Osteocyte (in vitro differentiated cells): ENCODE measurements around the gene ARSD. TPM values are rescaled to one million over a fixed set of nuclear protein-coding genes. Genes with fewer than 3 reads are reported as not detected.

Source experiments
- DNase-seq: peaks from one replicate; pipeline ENCODE4 v3.0.0; 2021; ENCODE audit warnings: mixed read lengths; ENCODE audit not compliant: unreplicated experiment; ENCODE audit errors: extremely low spot score
- H3K27ac Mint-ChIP-seq: one replicate; pipeline ENCODE4 v1.8.0; 2021; ENCODE audit warnings: mild to moderate bottlenecking, mixed read lengths; ENCODE audit not compliant: unreplicated experiment
- H3K27me3 Mint-ChIP-seq: one replicate; pipeline ENCODE4 v1.8.0; 2021; ENCODE audit warnings: mixed read lengths; ENCODE audit not compliant: unreplicated experiment
- H3K36me3 Mint-ChIP-seq: one replicate; pipeline ENCODE4 v1.8.0; 2021; ENCODE audit warnings: mixed read lengths; ENCODE audit not compliant: unreplicated experiment
- H3K4me1 Mint-ChIP-seq: one replicate; pipeline ENCODE4 v1.8.0; 2021; ENCODE audit warnings: mixed read lengths; ENCODE audit not compliant: unreplicated experiment
- H3K4me3 Mint-ChIP-seq: one replicate; pipeline ENCODE4 v1.8.0; 2021; ENCODE audit warnings: mild to moderate bottlenecking, moderate library complexity, mixed read lengths; ENCODE audit not compliant: unreplicated experiment
- H3K9me3 Mint-ChIP-seq: one replicate; pipeline ENCODE4 v1.8.0; 2021; ENCODE audit warnings: mixed read lengths; ENCODE audit not compliant: unreplicated experiment
- total RNA-seq: library from RNA; stranded (reverse); gene quantifications from 2 replicates; pipeline ENCODE4 v1.2.1, GENCODE V29; 2021
- TF ChIP-seq, protein P1 (sequence below): fragments of 200-600 bp; sonication (generic); IDR thresholded peaks from 2 replicates; pipeline ENCODE4 v1.5.0; 2021; ENCODE audit warnings: antibody characterized with exemption, mild to moderate bottlenecking, moderate library complexity

The ARSD gene
- total RNA-seq, 1 donor from 2014 or later, result 44.6 TPM

DNA sequence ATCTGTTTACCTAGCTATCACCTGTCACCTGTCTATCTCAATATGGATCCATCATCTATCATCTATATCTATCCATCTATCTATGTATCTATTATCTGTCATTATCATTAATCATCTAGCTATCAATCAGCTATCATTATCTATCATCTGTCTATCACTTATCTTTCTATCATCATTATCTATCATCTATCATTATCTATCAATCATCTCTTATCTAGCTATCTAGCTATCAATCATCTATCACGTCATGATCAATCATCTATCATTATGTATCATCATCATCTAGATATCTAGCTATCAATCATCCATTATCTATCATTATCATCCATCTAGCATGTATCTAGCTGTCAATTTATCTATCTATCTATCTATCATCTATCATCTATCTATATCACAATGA is 7.9 kb downstream of the ARSD start:
- no peaks in the 10 kb centered on the region for H3K27me3 Mint-ChIP-seq
- peaks cover 27% of the 10 kb centered on the region for H3K36me3 Mint-ChIP-seq
- no peak for DNase-seq
- TF ChIP-seq, protein P1, sequence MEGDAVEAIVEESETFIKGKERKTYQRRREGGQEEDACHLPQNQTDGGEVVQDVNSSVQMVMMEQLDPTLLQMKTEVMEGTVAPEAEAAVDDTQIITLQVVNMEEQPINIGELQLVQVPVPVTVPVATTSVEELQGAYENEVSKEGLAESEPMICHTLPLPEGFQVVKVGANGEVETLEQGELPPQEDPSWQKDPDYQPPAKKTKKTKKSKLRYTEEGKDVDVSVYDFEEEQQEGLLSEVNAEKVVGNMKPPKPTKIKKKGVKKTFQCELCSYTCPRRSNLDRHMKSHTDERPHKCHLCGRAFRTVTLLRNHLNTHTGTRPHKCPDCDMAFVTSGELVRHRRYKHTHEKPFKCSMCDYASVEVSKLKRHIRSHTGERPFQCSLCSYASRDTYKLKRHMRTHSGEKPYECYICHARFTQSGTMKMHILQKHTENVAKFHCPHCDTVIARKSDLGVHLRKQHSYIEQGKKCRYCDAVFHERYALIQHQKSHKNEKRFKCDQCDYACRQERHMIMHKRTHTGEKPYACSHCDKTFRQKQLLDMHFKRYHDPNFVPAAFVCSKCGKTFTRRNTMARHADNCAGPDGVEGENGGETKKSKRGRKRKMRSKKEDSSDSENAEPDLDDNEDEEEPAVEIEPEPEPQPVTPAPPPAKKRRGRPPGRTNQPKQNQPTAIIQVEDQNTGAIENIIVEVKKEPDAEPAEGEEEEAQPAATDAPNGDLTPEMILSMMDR, result no peak
- H3K9me3 Mint-ChIP-seq, result peaks cover 4% of the 10 kb centered on the region
- no peaks in the 10 kb centered on the region for H3K4me1 Mint-ChIP-seq
- no peak overlapping the region for H3K27ac Mint-ChIP-seq
- H3K4me3 Mint-ChIP-seq, result no peak overlapping the region

DNA sequence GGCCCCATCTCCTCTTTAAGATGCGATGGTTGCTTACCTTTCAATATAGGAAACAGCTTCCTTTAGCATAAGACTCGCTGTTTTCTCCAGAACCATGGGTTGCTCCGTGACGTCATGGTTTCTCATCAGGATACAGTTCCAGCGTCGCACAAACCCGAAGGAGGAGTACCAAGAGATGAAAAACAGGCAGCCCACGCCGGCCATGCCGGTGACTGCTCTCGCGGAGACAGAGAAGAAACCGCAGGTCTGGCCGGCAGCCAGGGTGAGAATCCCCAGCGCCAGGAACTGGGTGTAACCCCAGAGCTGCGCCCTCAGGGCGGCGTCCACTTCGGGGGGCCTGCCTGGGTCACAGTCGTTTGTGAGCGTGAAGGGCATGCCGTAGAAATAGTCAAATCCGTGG is 11.4 kb downstream of the ARSD start:
- DNase-seq, result no peak
- Mint-ChIP-seq H3K4me3 (no peak overlapping the region), H3K36me3 (peaks cover 46% of the 10 kb centered on the region), H3K27me3 (no peaks in the 10 kb centered on the region), H3K4me1 (no peaks in the 10 kb centered on the region), H3K27ac (no peak overlapping the region), H3K9me3 (peaks cover 4% of the 10 kb centered on the region)
- TF ChIP-seq, protein P1, result no peak

DNA sequence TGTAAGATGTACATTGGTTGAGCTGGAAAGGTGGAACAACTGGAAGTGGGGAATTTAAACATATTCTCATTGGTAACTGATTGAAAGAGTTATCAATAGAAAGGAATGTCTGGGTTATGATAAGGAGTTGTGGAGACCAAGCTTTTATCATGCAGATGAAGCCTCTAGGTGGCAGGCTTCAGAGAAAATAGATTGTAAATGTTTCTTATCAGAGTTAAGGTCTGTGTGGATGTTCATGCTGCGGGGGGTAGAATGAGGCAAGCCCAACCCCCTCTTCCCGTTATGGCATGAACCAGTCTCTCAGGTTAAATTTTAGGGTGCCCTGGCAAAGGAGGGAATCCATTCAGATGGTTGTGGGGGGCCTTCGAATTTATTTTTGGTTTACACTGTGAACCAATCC is 16.0 kb downstream of the ARSD start:
- no peak overlapping the region for H3K27ac Mint-ChIP-seq
- H3K9me3 Mint-ChIP-seq, result peaks cover 4% of the 10 kb centered on the region
- TF ChIP-seq, protein P1, result peak; percentile 37
- no peaks in the 10 kb centered on the region for H3K27me3 Mint-ChIP-seq
- no peaks in the 10 kb centered on the region for H3K4me1 Mint-ChIP-seq
- peaks cover 40% of the 10 kb centered on the region for H3K36me3 Mint-ChIP-seq
- H3K4me3 Mint-ChIP-seq, result no peak overlapping the region
- no peak for DNase-seq

DNA sequence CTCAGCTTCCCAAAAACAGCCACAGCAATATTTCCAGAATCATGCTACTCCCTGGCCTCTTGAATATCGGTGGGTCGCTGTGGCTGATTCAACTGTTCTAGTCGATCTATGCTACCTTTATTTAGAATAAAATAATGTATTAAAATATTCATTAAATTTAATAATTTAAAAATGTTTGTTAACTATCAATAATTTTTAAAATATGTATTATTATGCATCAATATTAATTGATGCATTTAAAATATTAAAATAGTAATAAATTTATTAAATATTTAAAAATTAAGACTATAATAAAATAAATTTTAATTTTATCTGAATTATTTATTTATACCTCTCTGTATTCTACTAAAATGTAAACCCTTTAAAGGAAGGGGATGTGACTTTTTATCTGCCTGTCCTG is 19.0 kb downstream of the ARSD start:
- H3K4me1 Mint-ChIP-seq, result no peaks in the 10 kb centered on the region
- no peaks in the 10 kb centered on the region for H3K27me3 Mint-ChIP-seq
- no peaks in the 10 kb centered on the region for H3K9me3 Mint-ChIP-seq
- H3K36me3 Mint-ChIP-seq, result peaks cover 36% of the 10 kb centered on the region
- H3K4me3 Mint-ChIP-seq, result no peak overlapping the region
- DNase-seq, result no peak
- TF ChIP-seq, protein P1, result no peak
- no peak overlapping the region for H3K27ac Mint-ChIP-seq

DNA sequence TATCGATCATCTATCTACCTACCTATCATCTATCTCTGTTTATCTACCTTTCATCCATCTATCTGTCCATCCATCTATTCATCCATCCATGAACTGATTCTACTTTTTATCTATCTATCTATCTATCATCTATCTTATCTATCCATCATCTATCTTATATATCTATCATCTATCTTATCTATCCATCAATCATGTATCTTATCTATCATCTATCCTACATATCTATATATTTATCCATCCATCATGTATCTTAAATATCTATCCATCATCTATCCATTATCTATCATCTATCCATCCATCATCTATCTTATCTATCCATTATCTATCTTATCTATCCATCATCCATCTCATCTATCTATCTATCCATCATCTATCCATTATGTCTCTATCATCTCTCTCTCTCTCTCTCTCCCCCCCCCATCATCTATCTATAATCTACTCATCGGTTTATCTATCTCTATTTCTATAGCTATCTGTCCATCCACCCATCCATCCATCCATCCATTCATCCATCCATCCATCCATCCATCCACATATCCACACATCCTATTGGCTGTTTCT is 20.9 kb downstream of the ARSD start:
- peaks cover 4% of the 10 kb centered on the region for H3K9me3 Mint-ChIP-seq
- peaks cover 26% of the 10 kb centered on the region for H3K36me3 Mint-ChIP-seq
- DNase-seq, result no peak
- H3K4me3 Mint-ChIP-seq, result no peak overlapping the region
- H3K27ac Mint-ChIP-seq, result no peak overlapping the region
- TF ChIP-seq, protein P1, result no peak
- H3K4me1 Mint-ChIP-seq, result no peaks in the 10 kb centered on the region
- no peaks in the 10 kb centered on the region for H3K27me3 Mint-ChIP-seq
